Measurements from ENCODE around the gene IL4.
A peak's percentile ranks its signal among the peaks of the same experiment; 100 is the strongest.

The IL4 gene

DNA sequence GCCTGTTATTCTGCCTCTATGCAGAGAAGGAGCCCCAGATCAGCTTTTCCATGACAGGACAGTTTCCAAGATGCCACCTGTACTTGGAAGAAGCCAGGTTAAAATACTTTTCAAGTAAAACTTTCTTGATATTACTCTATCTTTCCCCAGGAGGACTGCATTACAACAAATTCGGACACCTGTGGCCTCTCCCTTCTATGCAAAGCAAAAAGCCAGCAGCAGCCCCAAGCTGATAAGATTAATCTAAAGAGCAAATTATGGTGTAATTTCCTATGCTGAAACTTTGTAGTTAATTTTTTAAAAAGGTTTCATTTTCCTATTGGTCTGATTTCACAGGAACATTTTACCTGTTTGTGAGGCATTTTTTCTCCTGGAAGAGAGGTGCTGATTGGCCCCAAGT is 301 bp upstream of the IL4 start:
- H3K4me3 ChIP-seq (ENCODE audit: low read depth, low read length): no peak overlapping the region
- no peak for DNase-seq (ENCODE audit: low read depth, low spot score)
- TF ChIP-seq, protein P1, sequence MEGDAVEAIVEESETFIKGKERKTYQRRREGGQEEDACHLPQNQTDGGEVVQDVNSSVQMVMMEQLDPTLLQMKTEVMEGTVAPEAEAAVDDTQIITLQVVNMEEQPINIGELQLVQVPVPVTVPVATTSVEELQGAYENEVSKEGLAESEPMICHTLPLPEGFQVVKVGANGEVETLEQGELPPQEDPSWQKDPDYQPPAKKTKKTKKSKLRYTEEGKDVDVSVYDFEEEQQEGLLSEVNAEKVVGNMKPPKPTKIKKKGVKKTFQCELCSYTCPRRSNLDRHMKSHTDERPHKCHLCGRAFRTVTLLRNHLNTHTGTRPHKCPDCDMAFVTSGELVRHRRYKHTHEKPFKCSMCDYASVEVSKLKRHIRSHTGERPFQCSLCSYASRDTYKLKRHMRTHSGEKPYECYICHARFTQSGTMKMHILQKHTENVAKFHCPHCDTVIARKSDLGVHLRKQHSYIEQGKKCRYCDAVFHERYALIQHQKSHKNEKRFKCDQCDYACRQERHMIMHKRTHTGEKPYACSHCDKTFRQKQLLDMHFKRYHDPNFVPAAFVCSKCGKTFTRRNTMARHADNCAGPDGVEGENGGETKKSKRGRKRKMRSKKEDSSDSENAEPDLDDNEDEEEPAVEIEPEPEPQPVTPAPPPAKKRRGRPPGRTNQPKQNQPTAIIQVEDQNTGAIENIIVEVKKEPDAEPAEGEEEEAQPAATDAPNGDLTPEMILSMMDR (IDR thresholded peaks at IDR 0.05; ENCODE audit: low read depth, low read length): no peak
- in situ Hi-C loops (cut with HindIII; ENCODE audit: low sequenced_read_pairs): no loop called here

DNA sequence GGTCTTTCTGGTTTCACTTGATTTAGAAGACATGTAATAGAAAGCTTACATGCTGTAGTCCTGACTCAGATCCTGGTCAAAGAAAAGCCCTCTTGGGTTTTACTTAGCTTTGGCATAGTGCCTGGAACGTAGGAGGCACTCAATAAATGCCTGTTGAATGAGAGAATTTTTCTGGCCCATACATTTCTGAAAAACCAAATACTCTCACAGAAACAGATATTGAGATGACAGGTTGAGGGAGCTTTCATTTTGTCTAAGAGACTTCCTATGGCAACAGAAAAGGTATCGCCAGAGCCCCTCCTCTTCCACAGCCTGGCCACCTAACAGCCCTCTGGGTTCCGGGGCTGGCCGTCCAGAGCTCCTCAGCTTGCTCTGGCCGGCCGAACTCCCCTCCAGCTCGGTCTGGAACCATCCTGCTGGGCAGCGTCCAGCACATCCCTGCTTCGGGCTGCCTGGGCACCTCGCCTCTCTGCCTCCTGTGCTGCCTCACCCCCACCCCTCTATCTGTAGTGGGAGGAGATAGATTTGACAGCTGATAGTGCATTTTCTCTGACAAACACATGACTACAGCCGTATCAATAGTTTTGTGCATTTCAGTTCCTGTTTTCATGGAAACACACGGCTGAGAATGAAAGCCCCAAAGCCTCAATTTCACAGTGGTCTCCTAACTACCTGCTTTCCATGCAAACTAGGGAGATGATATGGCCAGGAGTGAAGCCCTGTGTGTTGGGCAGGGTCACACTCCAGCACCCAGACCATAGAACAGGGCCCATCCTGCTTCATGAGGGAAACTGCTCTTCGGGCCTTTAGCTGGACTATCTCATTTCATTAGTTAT is 1.1 kb downstream of the IL4 start:
- H3K4me3 ChIP-seq (ENCODE audit: low read depth, low read length): no peak overlapping the region
- DNase-seq (ENCODE audit: low read depth, low spot score): peak; percentile 96
- TF ChIP-seq, protein P1 (IDR thresholded peaks at IDR 0.05; ENCODE audit: low read depth, low read length): no peak
- in situ Hi-C loops (cut with HindIII; ENCODE audit: low sequenced_read_pairs): no loop called here

DNA sequence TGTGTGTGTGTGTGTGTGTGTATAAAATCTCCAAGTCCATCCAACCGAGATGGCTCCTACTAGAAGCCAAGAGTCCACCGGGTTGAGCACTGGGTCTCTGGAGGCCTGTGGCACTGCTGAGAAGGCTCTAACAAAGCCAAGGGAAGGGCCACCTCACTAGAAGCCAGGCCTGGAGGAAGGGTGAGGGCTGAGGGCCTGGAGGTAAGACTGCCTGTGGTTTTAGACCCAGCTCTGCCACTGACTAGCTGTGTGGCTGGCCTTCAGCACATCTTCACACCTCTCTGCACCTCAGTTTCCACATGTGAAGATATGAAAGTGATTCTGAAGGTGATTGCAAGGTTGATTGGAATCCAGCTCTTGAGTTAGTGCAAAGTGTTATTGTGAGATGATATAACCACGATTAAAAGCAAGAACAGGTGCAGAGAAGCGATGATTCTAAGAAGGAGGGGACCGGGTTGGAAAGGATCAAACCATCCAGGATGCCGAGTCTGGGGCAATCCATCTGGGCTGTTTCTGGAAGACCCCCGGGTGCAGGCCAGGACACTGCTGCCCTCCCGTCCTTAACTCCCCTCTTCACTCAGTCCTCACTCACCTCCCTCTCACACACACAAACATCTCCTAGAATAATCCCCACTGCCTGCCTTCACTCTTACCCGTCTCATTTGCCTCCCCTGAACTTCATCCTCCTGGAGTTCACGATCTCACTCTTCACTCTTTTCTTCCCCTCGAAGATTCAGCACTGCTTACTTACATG is 2.3 kb downstream of the IL4 start:
- no peak for DNase-seq (ENCODE audit: low read depth, low spot score)
- no peak overlapping the region for H3K4me3 ChIP-seq (ENCODE audit: low read depth, low read length)
- in situ Hi-C loops (cut with HindIII; ENCODE audit: low sequenced_read_pairs): no loop called here
- TF ChIP-seq, protein P1 (IDR thresholded peaks at IDR 0.05; ENCODE audit: low read depth, low read length): no peak

DNA sequence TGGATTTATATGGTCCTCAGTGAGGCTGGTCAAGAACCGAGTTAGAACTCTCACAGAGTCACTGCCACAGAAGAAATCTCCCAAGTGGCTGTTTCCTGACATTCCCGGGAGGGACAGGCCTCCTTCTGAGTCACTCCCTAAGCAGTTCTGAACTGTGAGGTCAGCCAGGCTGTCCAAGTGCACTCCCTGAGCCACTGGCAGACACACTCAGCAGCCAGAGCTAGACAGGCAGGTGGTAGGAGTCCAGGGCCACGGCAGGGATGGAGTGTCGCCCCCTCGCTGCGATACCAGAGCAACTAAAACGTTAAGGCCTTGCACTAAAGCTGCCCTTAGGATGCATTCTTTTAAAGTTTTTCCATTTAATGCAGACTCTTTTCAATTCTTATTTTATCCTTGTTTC is 3.4 kb downstream of the IL4 start:
- peak; percentile 81 for DNase-seq (ENCODE audit: low read depth, low spot score)
- TF ChIP-seq, protein P1 (IDR thresholded peaks at IDR 0.05; ENCODE audit: low read depth, low read length): peak; percentile 52
- H3K4me3 ChIP-seq (ENCODE audit: low read depth, low read length): no peak overlapping the region
- in situ Hi-C loops (cut with HindIII; ENCODE audit: low sequenced_read_pairs): no loop called here

DNA sequence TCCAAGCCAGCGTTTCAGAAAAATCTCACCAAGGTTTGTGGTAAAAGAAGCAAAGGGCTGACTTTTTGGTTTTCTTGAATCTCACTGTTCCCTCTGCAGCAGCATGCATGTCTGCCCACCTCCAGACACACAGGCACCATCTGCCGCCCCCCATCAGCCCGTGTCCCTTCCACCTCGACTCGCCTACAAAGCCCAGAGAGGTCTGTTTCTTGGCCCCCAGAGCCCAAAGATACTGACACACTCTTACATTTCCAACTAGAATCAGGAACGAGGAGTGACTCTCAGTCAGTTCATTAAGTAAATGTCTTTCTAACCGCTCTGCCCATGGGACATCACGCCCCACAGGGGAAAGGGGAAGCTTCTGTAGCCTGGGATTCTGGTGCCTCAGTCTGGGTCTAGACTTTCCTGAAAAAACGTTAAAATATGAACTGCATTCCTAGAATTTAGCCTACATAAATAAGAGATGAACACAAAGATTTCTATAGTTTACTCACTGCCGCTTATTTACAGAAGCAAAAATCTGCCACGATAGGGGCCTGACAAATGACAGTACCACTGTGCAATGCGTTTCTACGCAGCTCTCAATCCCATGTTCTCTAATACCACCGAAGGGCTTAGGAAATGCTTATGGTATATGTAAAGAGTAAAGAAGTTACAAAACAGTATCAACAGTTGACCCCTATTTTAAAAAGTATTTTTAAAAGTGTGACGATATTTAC is 4.1 kb downstream of the IL4 start:
- in situ Hi-C loops (cut with HindIII; ENCODE audit: low sequenced_read_pairs): no loop called here
- DNase-seq (ENCODE audit: low read depth, low spot score): no peak
- TF ChIP-seq, protein P1 (IDR thresholded peaks at IDR 0.05; ENCODE audit: low read depth, low read length): no peak
- no peak overlapping the region for H3K4me3 ChIP-seq (ENCODE audit: low read depth, low read length)

DNA sequence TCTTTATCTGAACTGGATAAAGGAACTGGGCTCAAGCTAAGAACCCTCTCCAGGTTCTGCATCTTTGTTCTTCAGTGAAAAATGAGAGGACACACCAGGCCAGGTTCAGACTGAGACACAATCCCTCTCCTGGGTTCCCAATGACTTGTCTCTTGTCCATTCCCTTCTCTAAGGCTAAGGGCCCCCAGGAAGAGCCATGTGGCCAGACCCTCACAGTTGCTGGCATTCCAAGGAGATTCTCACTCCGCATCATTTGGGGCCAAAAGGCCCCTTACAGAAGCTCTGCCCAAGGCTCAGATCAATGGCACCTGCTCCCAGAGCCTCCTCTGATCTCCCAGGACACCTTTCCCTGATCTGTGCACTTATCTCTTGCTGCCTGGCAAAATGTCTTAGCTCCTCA is 4.9 kb downstream of the IL4 start:
- no peak for DNase-seq (ENCODE audit: low read depth, low spot score)
- no peak overlapping the region for H3K4me3 ChIP-seq (ENCODE audit: low read depth, low read length)
- in situ Hi-C loops (cut with HindIII; ENCODE audit: low sequenced_read_pairs): no loop called here
- TF ChIP-seq, protein P1 (IDR thresholded peaks at IDR 0.05; ENCODE audit: low read depth, low read length): no peak

Measured in astrocyte of the spinal cord (primary cell).